NCI-H2171 (cell line): ENCODE measurements around the gene GCNT2.
"Not testable (repeated sequence)": the region's sequence is repeated elsewhere in the genome, so short reads cannot be mapped to it uniquely, and the experiment has no call there.

Source experiments
- DNase-seq: peaks from one replicate; lab custom pipeline; 2025; lab: John Stamatoyannopoulos, UW

The GCNT2 gene

DNA sequence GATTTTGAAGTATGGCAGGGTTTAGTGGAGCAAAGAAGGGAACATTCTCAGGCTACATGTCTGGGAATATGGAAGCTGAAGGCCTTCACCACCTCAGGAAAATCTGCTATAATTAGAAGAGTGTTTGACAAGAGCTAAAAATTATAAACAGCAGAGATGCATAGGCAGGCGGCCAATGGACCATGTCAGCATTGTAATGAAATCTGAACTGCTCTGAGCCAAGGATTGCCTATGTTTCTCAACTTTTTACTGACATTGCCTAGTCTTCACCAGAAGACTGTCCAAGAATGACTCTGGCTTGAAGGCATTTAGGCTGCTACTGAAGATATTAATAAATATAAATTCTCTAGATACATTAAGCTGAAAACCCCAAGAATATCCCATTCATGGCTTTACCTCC is 89.1 kb downstream of the GCNT2 start:
- DNase-seq: no peak

DNA sequence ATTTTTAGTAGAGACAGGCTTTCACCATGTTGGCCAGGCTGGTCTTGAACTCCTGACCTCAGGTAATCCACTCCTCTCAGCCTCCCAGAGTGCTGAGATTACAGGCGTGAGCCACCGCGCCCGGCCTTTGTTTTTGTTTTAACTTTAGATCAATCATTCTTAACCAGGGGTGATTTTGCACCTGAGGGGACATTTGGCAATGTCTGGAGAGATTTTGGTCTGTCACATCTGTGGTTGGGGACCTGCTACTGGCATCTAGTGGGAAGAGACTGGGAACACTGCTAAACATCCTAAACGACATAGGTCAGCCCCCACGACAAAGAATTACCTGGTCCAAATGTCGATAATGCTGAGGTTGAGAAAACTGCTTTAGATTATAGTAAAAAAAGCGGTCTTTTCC is 91.0 kb downstream of the GCNT2 start:
- no peak for DNase-seq

DNA sequence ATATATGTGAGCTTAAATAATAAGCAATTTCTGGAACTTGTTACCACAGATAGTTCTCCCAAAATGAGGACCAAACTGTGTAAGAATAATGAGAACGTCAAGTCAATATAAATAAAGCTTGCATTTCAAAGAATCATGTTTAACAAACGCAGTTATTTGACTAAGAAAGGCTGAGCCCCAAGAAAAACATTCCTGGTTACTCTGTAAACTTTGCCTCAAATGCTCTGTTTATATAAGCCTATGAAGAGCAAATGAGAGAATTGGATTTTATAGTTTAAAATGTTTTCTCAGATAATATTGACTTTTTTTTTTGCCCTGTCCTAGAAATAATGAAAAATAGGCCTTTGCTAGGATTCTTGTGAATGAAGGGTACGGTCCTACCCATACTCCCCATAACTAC is 91.9 kb downstream of the GCNT2 start:
- DNase-seq: no peak

DNA sequence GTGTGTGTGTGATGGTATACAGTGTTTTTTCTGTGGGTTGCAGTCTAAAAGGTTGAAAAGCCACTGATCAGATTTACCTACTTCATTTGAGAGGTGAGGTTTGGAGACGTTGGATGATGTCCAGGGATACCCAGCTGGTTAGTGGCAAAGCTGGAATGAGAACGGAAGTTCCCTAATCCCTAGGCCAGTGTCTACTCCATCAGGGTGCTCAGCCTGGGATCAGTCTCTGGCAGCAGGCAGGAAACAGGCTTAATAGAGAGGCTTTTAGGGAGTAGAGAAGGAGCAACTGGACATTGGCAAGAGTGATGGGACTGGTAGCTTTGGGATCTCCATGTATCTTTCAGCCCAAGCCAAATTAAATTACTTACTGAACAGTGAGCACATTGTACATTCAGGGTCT is 92.6 kb downstream of the GCNT2 start:
- DNase-seq: no peak

DNA sequence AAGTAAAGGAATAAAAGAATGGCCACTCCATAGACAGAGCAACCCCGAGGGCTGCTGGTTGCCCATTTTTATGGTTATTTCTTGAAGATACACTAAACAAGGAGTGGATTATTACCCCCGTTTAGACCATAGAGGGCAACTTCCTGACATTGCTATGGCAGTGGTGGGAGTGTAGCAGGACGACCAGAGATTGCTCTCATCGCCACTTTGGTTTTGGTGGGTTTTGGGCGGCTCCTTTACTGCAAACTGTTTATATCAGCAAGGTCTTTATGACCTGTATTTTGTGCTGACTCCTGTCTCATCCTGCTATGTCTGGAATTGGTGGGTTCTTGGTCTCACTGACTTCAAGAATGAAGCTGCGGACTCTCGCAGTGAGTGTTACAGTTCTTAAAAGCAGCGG is 94.5 kb downstream of the GCNT2 start:
- DNase-seq: no peak

DNA sequence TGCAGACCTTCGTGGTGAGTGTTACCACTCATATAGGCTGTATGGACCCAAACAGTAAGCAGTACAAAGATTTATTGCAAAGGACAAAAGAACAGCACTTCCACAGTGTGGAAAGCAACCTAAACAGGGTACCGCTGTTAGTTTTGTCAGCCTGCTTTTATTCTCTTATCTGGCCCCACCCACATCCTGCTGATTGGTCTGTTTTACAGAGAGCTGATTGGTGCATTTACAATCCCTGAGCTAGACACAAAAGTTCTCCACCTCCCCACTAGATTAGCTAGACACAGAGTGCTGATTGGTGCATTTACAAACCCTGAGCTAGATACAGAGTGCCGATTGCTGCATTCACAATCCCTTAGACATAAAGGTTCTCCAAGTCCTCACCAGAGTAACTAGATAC is 95.1 kb downstream of the GCNT2 start:
- not testable (repeated sequence) for DNase-seq

DNA sequence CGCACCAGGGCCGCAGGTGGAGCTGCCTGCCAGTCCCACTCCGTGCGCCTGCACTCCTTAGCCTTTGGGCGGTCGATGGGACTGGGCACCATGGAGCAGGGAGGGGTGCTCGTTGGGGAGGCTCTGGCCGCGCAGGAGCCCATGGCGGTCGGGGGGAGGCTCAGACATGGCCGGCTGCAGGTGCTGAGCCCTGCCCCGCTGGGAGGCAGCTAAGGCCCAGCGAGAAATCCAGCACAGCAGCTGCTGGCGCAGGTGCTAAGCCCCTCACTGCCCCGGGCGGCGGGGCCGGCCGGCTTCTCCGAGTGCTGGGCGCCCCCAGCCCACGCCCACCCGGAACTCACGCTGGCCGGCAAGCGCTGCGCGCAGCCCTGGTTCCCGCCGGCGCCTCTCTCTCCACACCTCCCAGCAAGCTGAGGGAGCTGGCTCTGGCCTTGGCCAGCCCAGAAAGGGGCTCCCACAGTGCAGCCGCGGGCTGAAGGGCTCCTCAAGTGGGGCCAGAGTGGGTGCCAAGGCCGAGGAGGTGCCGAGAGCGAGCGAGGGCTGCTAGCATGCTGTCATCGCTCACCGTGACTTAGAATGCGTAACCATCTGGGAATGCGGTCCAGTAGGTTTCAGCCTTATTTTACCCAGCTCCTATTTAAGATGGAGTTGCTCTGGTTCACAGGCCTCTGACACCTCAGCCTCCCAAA is 96.0 kb downstream of the GCNT2 start:
- no peak for DNase-seq

DNA sequence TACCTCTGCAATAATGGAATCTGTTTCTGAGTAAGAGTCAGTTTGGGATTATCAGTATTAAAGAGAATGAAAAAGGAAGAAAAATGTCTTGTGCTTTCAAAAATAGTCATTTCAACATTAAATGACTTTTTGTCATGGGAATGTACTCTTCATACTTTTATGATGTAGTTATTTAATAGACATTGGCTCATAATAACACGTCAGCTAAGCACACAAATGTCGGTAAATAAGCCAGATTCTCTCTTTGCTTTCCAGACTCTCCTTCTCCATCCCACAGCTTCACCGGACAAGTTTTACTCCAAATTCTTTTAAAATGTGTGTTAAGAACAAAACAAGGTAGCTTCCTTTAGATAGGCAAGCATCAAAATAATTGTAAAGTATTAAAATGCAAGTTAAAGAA is 97.3 kb downstream of the GCNT2 start:
- DNase-seq: no peak

DNA sequence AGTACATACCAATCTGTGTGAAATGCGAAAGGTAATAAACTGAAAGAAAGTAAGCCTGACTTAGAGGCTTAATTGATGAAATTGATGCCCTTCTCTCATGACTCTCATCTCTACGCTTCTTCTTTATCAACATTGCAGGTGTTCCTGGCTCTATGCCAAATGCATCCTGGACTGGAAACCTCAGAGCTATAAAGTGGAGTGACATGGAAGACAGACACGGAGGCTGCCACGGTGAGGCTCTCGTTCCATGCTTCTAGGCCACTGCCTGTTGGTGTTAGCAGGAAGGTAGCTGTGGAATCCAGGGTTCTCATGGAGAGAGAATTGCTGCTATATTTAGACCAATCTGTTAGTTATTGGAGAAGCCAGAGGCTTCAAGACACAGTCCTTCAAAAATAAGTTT is 100.1 kb downstream of the GCNT2 start:
- no peak for DNase-seq

DNA sequence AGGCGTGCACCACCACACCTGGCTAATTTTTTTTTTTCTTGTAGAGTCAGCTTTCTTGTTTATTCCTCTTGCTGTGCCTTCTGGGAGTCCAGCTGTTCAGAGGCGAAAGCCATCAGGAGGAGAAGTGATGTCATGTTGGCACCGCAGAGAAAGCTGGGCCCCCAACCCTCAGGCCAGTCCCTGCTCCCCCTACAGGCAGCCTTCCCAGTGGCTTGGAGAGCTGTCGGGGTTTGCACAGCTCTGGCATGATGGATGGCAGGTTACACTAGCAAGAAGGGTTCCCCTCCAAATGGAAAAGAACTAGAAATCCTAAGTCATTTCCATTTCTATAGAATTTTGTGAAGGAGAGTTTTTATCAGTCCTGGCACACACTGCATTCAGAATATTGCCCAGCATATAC is 100.7 kb downstream of the GCNT2 start:
- no peak for DNase-seq

DNA sequence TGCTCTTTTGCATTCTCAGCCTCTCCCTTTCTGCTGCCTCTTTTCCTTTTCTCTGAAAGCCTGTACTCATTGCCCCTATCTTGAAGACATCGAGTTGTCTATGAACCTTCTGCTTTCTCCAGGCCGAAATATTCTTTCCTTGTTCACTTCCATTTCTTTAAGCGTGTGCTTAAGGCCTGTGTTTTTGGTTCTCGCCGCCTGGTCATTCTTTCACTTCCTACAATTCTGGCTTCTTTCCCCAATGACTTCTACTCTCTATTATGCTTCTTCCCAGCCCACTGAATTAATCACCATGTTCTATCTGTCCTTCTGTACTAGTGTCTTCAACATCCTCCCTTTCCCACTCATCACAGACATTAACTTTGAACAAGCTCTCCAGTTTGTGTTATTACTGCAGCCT is 103.7 kb downstream of the GCNT2 start:
- no peak for DNase-seq

DNA sequence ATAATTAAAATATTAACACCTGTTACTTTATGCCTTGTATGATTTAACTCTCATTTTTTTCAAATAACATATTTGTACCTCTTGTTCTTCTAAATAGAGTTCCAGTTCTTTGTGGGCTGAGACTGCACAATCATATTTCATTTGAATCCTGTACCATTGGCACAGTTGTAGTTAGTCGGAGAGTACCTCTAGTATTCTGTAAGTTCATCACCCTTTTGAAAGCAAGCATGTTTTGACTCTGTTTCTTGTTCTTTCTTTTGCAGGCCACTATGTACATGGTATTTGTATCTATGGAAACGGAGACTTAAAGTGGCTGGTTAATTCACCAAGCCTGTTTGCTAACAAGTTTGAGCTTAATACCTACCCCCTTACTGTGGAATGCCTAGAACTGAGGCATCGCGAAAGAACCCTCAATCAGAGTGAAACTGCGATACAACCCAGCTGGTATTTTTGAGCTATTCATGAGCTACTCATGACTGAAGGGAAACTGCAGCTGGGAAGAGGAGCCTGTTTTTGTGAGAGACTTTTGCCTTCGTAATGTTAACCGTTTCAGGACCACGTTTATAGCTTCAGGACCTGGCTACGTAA is 105.1 kb downstream of the GCNT2 start:
- no peak for DNase-seq

DNA sequence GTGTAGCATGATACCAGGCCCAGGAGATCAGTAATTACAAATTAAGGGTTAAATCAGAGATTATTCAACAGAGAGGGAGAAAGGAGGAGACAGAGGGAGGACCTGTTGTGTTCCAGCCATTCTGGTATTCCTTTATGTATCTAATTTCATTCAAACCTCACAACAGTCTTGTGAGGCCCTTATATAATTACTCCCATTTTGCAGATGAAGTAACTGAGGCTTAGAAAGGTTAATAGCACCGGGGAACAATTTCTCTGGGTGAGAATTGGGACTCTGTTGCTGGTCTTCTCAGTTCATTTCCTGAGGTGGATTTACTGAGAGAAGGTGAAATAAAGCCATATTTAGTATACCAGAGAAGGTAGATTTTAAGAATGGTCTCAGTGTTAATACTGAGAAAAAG is 106.6 kb downstream of the GCNT2 start:
- DNase-seq: no peak

DNA sequence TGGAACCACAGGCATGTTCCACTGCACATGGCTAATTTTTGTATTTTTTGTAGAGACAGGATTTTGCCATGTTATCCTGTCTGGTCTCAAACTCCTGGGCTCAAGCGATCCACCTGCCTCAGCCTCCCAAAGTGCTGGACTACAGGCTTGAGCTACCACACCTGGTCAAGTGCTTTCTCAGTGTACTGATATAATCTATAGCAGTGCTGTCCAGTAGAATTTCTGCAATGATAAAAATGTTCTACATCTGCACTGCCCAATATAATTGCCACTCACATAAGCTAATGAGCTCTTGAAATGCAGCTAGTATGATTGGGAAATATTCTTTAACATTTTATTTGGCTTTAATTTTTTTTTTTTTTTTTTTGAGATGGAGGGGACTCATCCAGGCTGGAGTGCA is 109.0 kb downstream of the GCNT2 start:
- DNase-seq: no peak

DNA sequence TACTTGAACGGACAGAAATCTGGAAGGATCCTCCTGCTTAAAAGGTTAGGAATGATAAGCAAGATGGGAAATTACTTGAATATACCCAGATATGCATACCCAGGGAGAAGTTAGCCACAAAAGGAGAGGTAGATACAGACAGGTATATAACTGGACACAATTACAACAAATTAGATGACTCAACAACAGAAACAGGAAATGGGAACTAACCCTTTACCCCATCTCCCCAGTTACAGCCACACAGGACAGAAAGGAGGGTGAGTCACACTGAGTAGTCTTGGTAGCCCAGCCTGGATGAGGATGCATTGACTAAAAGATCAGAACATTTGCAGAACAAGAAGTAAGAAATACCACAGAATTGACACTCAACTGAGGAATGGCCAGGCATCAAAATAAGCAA is 112.1 kb downstream of the GCNT2 start:
- DNase-seq: no peak

DNA sequence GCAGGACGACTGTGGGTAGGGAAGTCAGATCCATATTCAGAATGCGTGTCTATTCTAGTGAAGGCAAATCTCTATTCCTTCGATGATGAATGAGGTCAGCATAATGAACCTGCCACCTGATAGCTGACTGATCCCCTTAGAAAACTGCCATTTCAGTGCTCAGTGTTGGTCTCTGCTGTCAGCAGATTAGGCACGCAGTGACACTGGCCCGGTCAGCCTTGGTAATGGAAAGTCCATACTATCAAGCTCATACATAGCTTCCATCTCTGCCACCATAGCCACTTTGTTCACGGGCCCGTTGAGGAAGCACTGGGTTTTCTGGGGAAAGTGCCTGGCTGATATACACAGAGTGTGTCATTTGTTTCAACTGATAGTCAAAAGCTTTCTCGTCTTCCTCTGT is 119.3 kb downstream of the GCNT2 start:
- no peak for DNase-seq

DNA sequence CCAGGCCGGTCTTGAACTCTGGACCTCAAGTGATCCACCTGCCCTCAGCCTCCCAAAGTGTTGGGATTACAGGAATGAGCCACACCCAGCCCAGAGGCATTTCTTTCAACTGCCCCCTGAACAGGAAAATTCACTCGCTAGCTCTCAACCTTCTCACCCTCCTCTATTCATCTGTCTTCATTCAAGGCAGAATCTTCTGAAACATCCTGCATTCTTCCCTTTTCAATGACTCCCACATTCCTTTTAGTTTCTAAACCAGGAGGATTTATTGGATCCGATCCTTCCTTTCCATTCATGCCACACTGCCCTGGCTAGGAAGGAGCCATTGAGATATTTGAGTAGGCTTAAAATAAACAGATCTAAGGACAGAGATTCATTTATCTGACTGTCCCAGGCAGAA is 120.4 kb downstream of the GCNT2 start:
- no peak for DNase-seq

DNA sequence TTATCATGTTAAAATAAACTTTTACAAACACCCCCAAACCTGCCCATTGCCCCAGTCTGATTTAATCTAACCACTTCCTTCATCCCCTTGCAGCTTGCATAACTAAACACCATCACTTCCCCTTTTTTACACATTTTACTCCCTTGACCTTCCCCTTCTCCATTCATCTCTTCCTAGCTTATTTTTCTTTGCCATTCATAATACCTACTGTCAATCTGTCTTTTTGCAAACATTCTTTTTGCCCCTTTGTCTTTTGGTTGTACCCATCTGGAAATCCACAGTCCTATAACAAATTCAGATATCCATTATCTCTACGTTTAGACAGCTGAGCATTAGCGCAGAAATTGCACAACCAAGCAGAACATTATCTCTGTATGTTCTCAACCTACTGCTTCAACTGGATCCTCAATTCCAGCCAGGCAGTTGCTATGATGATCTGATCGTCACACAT is 122.1 kb downstream of the GCNT2 start:
- no peak for DNase-seq

DNA sequence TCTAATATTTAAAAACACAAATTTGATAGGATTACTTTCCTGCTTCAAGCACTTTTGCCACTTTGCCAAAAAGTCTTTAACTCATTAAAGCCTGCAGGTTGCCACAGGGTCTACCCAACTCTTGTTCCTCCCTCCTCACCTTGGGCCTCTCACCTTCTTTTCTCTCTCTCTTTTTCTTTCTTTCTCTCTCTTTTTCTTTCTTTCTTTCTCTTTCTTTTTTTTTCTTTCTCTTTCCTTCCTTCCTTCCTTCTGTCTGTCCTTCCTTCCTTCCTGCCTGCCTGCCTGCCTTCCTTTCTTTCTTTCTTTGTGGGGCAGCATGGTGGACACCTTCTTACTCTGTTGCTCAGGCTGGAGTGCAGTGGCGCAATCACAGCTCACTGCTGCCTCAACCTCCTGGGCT is 123.1 kb downstream of the GCNT2 start:
- DNase-seq: no peak

DNA sequence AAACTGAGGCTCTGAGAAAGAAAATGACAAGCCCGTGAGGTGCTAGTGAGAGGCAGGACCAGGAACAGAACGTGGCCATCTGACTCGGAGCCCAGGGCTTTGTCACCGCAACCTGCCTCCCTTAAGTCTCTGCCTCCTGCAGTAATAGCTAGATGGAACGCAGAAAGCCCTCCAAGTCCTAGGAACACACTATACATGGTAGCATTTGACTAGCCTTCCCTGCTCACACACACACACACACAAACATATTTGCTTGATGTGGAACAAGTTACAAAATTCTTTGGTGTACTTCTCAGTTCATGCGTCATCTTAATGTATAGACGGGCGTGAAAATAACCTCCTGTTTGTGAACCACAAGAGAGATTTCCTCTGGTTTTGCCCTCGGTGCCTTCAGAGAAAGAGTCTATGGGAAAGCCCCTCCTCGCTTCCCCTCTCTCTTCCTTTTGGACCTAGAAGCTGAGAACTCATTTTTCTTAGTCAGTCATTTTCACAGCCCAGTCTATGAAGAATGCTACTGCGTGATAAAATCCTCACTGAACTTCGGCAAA is 134.4 kb downstream of the GCNT2 start:
- DNase-seq: no peak

DNA sequence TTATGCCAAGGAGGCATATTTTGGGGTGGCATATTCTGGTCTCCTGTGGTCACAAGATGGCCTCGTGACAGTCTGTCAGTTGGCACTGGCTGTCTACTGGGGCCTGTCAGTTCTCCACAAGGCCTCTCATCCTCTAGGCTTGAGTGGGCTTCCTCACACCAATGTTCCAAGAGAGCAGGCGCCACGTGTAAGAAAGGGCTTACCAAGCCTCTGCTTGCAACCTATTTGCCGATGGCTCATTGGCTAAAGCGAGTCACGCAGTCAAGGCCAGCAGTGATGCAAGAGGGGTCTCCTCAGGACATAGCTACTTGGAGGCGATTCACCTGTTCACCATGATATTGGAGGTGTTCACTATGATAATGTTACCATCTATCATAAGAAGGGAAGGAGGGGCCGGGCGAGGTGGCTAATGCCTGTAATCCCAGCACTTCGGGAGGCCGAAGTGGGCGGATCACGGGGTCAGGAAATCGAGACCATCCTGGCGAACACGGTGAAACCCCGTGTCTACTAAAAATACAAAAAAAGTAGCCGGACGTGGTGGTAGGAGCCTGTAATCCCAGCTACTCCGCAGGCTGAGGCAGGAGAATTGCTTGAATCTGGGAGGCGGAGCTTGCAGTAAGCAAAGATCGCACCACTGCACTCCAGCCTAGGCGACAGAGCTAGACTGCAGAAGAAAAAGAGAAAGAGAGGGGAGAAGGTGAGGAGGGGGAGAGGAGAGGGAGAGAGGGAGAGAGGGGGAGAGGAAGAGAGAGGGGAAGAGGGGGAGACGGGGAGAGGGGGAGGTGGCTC is 138.0 kb downstream of the GCNT2 start:
- DNase-seq: no peak

DNA sequence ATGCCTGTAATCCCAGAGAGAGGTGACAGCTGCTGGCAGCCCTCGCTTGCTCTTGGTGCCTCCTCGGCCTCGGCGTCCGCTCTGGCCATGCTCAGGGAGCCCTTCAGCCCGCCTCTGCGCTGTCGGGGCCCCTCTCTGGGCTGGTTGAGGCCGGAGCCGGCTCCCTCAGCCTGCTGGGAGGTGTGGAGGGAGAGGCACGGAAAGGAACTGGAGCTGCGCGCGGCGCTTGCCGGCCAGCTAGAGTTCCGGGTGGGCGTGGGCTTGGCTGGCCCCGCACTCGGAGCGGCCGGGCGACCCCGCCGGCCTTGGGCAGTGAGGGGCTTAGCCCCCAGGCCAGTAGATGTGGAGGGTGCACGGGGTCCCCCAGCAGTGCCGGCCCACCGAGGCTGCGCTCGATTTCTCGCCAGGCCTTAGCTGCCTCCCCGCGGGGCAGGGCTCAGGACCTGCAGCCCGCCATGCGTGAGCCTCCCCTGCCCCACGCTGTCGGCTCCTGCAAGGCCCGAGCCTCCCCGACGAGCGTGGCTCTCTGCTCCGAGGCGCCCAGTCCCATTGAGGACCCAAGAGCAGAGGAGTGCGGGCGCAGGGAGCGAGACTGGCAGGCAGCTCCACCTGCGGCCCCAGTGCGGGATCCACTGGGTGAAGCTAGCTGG is 138.7 kb downstream of the GCNT2 start:
- no peak for DNase-seq
